ENCODE results near the gene NSFL1C.

GRCh38 chr20:1396264-1396663, 70.4 kb downstream of the NSFL1C start:
- TF ChIP-seq CTCF (IDR thresholded peaks at IDR 0.05) (no peak), POLR2AphosphoS5 (IDR thresholded peaks at IDR 0.05) (no peak), POLR2A (IDR thresholded peaks at IDR 0.05) (no peak)
